T-helper 9 cell (primary cell): Measurements from ENCODE around the gene RBP7.
"Not testable (repeated sequence)": the region's sequence is repeated elsewhere in the genome, so short reads cannot be mapped to it uniquely, and the experiment has no call there.

Experiments used
- DNase-seq: peaks from one replicate; pipeline ENCODE4 v3.0.0-alpha.2; 2020
- total RNA-seq, 2 donors: gene quantifications; one replicate each; lab custom pipeline; 2026; lab: John Stamatoyannopoulos, UW

The RBP7 gene
- total RNA-seq: 0 reads per million in 2 donors

DNA sequence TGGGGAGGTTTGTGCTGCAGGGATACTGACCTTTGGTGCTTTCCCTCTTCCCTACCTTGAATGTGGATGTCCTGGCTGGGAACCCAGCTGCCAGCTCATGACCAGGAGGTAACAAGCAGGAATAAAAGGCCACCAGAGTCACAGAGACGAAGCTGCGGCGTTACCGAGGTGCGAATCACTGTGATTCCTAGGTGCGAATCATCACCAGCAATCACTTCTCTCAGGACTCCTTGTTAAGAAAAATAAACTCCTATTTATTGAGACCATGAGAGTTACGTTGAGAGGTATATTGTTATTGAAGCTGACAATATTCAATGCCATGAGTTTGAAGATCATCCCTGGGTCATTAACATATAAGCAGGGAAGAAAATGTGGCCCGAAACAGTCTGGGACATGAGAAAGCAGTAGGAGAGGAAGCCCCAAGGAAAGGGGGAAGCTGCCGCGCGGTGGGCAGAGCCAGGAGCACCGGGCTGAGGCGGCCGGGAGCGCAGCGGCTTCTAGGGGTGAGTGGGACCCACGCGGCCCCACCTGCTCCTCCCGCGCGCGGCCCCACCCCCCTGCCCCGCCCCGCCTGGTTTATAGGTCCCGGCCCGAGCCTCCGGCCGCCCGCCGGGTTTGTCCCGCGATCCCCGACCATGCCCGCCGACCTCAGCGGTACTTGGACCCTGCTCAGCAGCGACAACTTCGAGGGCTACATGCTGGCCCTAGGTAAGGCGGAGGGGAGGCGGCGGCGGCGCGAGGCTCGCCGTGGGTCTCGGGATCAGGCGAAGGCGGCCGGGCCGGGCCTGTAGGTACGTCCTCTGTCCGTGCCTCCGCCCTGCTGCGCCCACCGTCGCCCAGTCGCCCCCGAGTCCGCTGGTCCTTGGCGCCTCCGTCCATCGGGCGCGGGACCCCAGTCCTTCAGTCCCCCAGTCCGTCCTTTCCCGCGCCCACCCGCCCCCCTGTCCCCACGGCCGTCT is at the start of gene RBP7:
RBP7 (plus strand) TSS at position 605 of the 959 bp plus-strand sequence; CDS start at position 636, 31 bp downstream.
- DNase-seq: peak; percentile 1

GRCh38 chr1:9957726-9958125 is 39.3 kb upstream of the RBP7 start:
- no peak for DNase-seq

DNA sequence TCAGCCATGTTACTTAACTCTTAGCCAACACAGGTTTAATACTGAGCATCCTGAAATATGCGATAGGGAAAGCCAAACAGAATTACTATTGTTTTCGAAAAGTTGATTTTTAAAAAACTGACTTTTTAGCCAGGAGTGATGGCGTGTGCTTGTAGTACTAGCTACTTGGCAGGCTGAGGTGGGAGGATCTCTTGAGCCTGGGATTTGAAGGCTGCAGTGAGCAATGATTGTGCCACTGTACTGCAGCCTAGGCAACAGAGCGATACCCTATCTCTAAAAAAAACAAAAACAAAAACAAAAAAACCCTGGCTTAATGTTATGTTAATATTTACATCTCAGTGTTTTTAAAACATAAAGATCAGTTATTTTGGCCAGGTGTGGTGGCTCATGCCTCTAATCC is 37.0 kb upstream of the RBP7 start:
- no peak for DNase-seq

GRCh38 chr1:9960706-9961562 is 36.1 kb upstream of the RBP7 start:
- no peak for DNase-seq

- DNase-seq: no peak
Measured at GRCh38 chr1:9984253-9984652, 12.8 kb upstream of the RBP7 start.

GRCh38 chr1:9985001-9985400 is 12.0 kb upstream of the RBP7 start:
- no peak for DNase-seq

- no peak for DNase-seq
Measured at GRCh38 chr1:9989773-9990172, 7.3 kb upstream of the RBP7 start.

DNA sequence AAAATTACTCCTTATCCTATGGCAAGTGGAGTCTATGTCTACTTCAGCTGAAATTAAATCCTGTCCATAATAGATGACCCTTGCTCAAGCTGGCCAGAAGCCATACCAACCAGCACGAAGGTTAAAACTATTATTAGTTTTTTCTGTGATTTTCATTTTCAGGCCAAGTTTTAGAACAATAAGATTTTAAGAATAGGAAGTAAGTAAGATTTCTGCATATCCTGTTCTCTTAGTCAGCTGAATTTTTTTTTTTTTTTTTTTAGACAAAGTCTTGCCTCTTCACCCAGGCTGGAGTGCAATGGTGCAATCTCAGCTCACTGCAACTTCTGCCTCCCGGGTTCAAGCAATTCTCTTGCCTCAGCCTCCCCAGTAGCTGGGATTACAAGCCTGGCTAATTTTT is 6.1 kb upstream of the RBP7 start:
- DNase-seq: no peak

DNA sequence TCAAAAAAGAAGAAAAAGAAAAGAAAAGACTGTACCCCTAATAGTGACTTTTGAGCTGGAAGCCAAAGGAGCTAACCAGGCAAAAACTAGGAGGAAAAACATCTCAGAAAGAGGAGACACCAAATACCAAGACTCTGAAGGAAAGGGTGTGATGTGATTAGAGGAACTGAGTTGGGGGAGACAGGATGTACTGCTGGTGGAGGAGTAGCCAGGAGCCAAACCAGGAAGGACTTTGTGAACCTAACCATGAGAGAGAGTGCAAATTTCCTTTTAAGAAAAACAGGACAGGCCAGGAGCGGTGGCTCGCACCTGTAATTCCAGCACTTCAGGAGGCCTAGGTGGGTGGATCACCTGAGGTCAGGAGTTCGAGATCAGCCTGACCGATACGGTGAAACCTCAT is 4.1 kb upstream of the RBP7 start:
- DNase-seq: no peak

GRCh38 chr1:9993561-9994075 is 3.4 kb upstream of the RBP7 start:
- no peak for DNase-seq

- no peak for DNase-seq
Measured at GRCh38 chr1:10001016-10001665, 4.1 kb downstream of the RBP7 start.

GRCh38 chr1:10005248-10005647 is 8.2 kb downstream of the RBP7 start:
- not testable (repeated sequence) for DNase-seq

GRCh38 chr1:10007169-10007568 is 10.1 kb downstream of the RBP7 start:
- no peak for DNase-seq

DNA sequence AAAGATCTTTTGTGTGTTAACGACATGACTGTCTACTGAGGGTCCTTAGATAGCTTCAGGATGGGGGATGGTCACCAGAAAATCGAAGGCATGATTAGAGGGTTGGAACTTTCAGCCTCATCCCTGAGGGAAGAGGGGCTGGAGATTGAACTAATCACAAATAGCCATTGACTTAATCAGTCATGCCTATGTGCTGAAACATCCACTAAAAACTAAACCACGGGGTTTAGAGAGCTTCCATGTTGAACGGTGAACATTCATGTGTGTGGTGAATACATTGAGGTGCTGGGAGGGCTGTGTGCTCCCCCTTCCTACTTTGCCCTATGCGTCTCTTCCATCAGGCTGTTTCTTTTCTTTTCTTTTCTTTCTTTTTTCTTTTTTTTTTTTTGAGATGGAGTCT is 17.0 kb downstream of the RBP7 start:
- no peak for DNase-seq

DNA sequence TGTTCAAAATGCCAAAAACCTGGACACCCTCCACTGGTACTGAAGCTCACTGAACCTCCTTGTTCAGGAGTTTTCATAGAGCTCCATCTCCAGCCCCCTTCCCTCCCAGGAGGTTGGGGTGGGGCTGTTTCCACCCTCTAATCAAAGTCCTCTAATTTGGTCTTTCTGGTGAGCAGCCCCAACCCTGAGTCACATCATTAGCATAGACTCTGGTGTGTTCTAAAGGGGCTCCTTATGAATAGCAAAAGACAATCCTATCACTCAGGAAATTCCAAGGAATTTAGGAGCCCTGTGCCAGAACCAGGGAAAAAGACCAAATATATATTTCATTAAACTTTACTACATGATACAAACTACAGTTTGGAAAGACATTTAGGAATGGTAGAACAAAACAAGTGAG is 22.5 kb downstream of the RBP7 start:
- DNase-seq: no peak

DNA sequence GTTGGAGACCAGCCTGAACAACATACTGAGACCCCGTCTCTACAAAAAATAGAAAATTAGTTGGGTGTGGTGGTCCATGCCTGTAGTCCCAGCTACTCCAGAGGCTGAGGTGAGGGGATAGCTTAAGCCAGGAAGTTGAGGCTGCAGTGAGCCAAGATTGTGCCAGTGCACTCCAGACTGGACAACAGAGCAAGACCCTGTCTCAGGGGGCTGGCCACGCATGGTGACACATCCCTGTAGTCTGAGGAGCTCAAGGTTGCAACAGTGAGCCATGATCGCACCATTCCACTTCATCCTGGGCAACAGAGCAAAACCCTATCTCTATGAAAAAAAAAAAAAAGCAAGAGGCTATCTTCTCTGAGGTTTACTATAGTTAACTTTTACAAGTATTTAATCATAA is 23.1 kb downstream of the RBP7 start:
- no peak for DNase-seq

- DNase-seq: not testable (repeated sequence)
Measured at GRCh38 chr1:10020678-10021077, 23.6 kb downstream of the RBP7 start.

- DNase-seq: not testable (repeated sequence)
Measured at GRCh38 chr1:10021992-10022391, 25.0 kb downstream of the RBP7 start.

- DNase-seq: no peak
Measured at GRCh38 chr1:10022656-10023055, 25.6 kb downstream of the RBP7 start.

GRCh38 chr1:10025354-10025753 is 28.3 kb downstream of the RBP7 start:
- DNase-seq: no peak

- DNase-seq: no peak
Measured at GRCh38 chr1:10027027-10027426, 30.0 kb downstream of the RBP7 start.

DNA sequence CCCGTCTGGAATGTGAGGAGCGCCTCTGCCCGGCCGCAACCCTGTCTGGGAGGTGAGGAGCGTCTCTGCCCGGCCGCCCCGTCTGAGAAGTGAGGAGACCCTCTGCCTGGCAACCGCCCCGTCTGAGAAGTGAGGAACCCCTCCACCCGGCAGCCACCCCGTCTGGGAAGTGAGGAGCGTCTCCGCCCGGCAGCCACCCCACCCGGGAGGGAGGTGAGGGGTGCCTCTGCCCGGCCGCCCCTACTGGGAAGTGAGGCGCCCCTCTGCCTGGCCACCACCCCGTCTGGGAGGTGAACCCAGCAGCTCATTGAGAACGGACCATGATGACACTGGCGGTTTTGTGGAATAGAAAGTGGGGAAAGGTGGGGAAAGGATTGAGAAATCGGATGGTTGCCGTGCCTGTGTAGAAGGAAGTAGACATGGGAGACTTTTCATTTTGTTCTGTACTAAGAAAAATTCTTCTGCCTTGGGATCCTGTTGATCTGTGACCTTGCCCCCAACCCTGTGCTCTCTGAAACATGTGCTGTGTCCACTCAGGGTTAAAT is 32.0 kb downstream of the RBP7 start:
- not testable (repeated sequence) for DNase-seq
